Liver (tissue), 9 donors: Measurements from ENCODE around the gene RTP2. TPM values are rescaled to one million over a fixed set of nuclear protein-coding genes. Genes with fewer than 3 reads are reported as not detected.

Source experiments
- DNase-seq: peaks from one replicate; pipeline ENCODE4 v3.0.0-alpha.2; 2017; ENCODE audit warnings: low spot score
- H3K27ac ChIP-seq, 2 donors: one replicate each; pipeline ENCODE4 v1.7.0; 2013; ENCODE audit warnings: inconsistent platforms in 2 of 2, low read length in 2 of 2, control low read depth in 1 of 2, low read depth in 1 of 2, mild to moderate bottlenecking in 1 of 2
- H3K27me3 ChIP-seq, 4 donors: one replicate each; pipeline versions ENCODE4 v1.6.1 to v1.7.0; 2013; ENCODE audit warnings: low read length in 3 of 4, inconsistent platforms in 1 of 4, mild to moderate bottlenecking in 1 of 4, moderate library complexity in 1 of 4; ENCODE audit not compliant: control insufficient read depth in 4 of 4, insufficient read depth in 4 of 4
- H3K36me3 ChIP-seq, 4 donors: one replicate each; pipeline versions ENCODE4 v1.6.1 to v1.7.0; 2013; ENCODE audit warnings: low read length in 3 of 4, mild to moderate bottlenecking in 3 of 4, low read depth in 1 of 4, moderate library complexity in 1 of 4; ENCODE audit not compliant: control insufficient read depth in 4 of 4, insufficient read depth in 3 of 4
- H3K4me1 ChIP-seq, 4 donors: one replicate each; pipeline versions ENCODE4 v1.6.1 to v1.7.0; 2013; ENCODE audit warnings: low read length in 3 of 4, mild to moderate bottlenecking in 3 of 4, moderate library complexity in 1 of 4; ENCODE audit not compliant: control insufficient read depth in 4 of 4, insufficient read depth in 4 of 4
- H3K4me3 ChIP-seq, 3 donors: one replicate each; pipeline versions ENCODE4 v1.6.1 to v1.7.0; 2013; ENCODE audit warnings: low read length in 3 of 3, control low read depth in 1 of 3, low read depth in 1 of 3, mild to moderate bottlenecking in 1 of 3
- H3K9ac ChIP-seq, 2 donors: one replicate each; pipeline ENCODE4 v1.7.0; 2013; ENCODE audit warnings: low read length in 2 of 2, mild to moderate bottlenecking in 2 of 2, moderate library complexity in 2 of 2, control low read depth in 1 of 2, low read depth in 1 of 2
- H3K9me3 ChIP-seq, 4 donors: one replicate each; pipeline versions ENCODE4 v1.6.1 to v1.7.0; 2013; ENCODE audit warnings: low read length in 3 of 4; ENCODE audit not compliant: control insufficient read depth in 4 of 4
- EGR1 ChIP-seq, 2 donors: IDR thresholded peaks; 2 replicates each; pipeline ENCODE4 v1.6.1; 2016 to 2018; ENCODE audit warnings: antibody characterized with exemption in 2 of 2, low read depth in 2 of 2
- FOXA1 ChIP-seq: IDR thresholded peaks from 2 replicates; pipeline ENCODE4 v1.6.1; 2016; ENCODE audit warnings: antibody characterized with exemption
- FOXA2 ChIP-seq: IDR thresholded peaks from 2 replicates; pipeline ENCODE4 v1.6.1; 2016; ENCODE audit warnings: antibody characterized with exemption
- GABPA ChIP-seq, 2 donors: IDR thresholded peaks in 1 of 2; conservative IDR thresholded peaks in 1 of 2; 2 replicates each; pipeline ENCODE4 v1.6.1; 2016; ENCODE audit warnings: antibody characterized with exemption in 2 of 2, mild to moderate bottlenecking in 1 of 2, moderate library complexity in 1 of 2
- HNF4A ChIP-seq, 2 donors: conservative IDR thresholded peaks; 2 replicates each; pipeline ENCODE4 v1.6.1; 2016; ENCODE audit warnings: antibody characterized with exemption in 2 of 2, mild to moderate bottlenecking in 2 of 2
- HNF4G ChIP-seq: IDR thresholded peaks from 2 replicates; pipeline ENCODE4 v1.6.1; 2016; ENCODE audit warnings: antibody characterized with exemption
- JUND ChIP-seq, 2 donors: IDR thresholded peaks; 2 replicates each; pipeline ENCODE4 v1.6.1; 2016; ENCODE audit warnings: antibody characterized with exemption in 2 of 2
- MAX ChIP-seq: IDR thresholded peaks from 2 replicates; pipeline ENCODE4 v1.6.1; 2016; ENCODE audit warnings: antibody characterized with exemption
- NR2F2 ChIP-seq: IDR thresholded peaks from 2 replicates; pipeline ENCODE4 v1.6.1; 2016; ENCODE audit warnings: antibody characterized with exemption
- RAD21 ChIP-seq, 2 donors: IDR thresholded peaks; 2 replicates each; pipeline ENCODE4 v1.6.1; 2016; ENCODE audit warnings: antibody characterized with exemption in 2 of 2, mild to moderate bottlenecking in 2 of 2
- RXRA ChIP-seq, 2 donors: IDR thresholded peaks; 2 replicates each; pipeline ENCODE4 v1.6.1; 2017 to 2018; ENCODE audit warnings: antibody characterized with exemption in 2 of 2, mild to moderate bottlenecking in 1 of 2
- SP1 ChIP-seq: IDR thresholded peaks from 2 replicates; pipeline ENCODE4 v1.6.1; 2018; ENCODE audit warnings: antibody characterized with exemption, mild to moderate bottlenecking
- TAF1 ChIP-seq: conservative IDR thresholded peaks from 2 replicates; pipeline ENCODE4 v1.6.1; 2016; ENCODE audit warnings: antibody characterized with exemption, mild to moderate bottlenecking
- YY1 ChIP-seq: IDR thresholded peaks from 2 replicates; pipeline ENCODE4 v1.6.1; 2016; ENCODE audit warnings: antibody characterized with exemption, mild to moderate bottlenecking
- WGBS: extraction: QIAGEN DNeasy Blood & Tissue Kit; methylation state at CpG from one replicate; pipeline ENCODE4 v1.1.7; 2013; 5-methylcytosine and 5-hydroxymethylcytosine counted together
- polyA plus RNA-seq, 2 donors: library from polyadenylated mRNA; stranded (reverse) in 1 of 2; unstranded in 1 of 2; fragments of 200-250 nt in 1 of 2; fragments of >200 nt in 1 of 2; fragmentation: Nextera tagmentation in 1 of 2; extraction: Ambion mirVana in 1 of 2; gene quantifications; one replicate each; pipeline versions ENCODE4 v1.2.1 to v1.2.3, GENCODE V29; 2013 to 2015
- total RNA-seq, 2 donors: library from RNA; depleted of rRNA; stranded (reverse); fragments of >200 nt; gene quantifications; one replicate each; pipeline ENCODE4 v1.2.3, GENCODE V29; 2014
- TF ChIP-seq, protein P1 (sequence below): IDR thresholded peaks from 2 replicates; pipeline ENCODE4 v1.6.1; 2016; ENCODE audit warnings: antibody characterized with exemption, mild to moderate bottlenecking
- TF ChIP-seq, protein P2 (sequence below): IDR thresholded peaks from 2 replicates; pipeline ENCODE4 v1.6.1; 2016; ENCODE audit warnings: antibody characterized with exemption
- TF ChIP-seq, protein P3 (sequence below): fragments of 150-350 bp; IDR thresholded peaks from 2 replicates; pipeline ENCODE4 v1.5.1; 2017; ENCODE audit warnings: improper control_type of control experiment, low read depth, low read length; ENCODE audit not compliant: missing input control
- TF ChIP-seq, protein P4 (sequence below): IDR thresholded peaks from 2 replicates; pipeline ENCODE4 v1.6.1; 2016; ENCODE audit warnings: antibody characterized with exemption
- donor health status: healthy.
- donor health status: healthy.
- donor health status: healthy.
- donor health status: healthy.
- donor health status: healthy.

The RTP2 gene
- total and polyA plus RNA-seq, 4 donors = not detected

GRCh38 chr3:187729598-187729997 lies 27.2 kb upstream of the RTP2 start:
- H3K27ac ChIP-seq = no peak overlapping the region
- H3K4me3 ChIP-seq = no peak overlapping the region
- no peaks in the 10 kb centered on the region for H3K9me3 ChIP-seq
- 96% methylated on average over 12 of the region's 12 CpGs for WGBS
- H3K4me1 ChIP-seq = peaks cover 0 to 20% (median 13%) of the 10 kb centered on the region in 4 donors
- no peak for DNase-seq
- H3K9ac ChIP-seq = no peak overlapping the region
- TF ChIP-seq TAF1 (no peak), EGR1 (IDR thresholded peaks at IDR 0.05; ENCODE audit: low read depth in 2 of 2) (no peak), HNF4A (conservative IDR thresholded peaks at IDR 0.05) (no peak), FOXA1 (no peak), MAX (no peak), NR2F2 (no peak), RXRA (IDR thresholded peaks at IDR 0.05) (no peak), FOXA2 (no peak), YY1 (no peak), JUND (IDR thresholded peaks at IDR 0.05) (no peak), SP1 (no peak), RAD21 (IDR thresholded peaks at IDR 0.05) (no peak), GABPA (IDR thresholded peaks at IDR 0.05 in 1 of 2, conservative IDR thresholded peaks at IDR 0.05 in 1 of 2) (no peak), HNF4G (no peak)
- TF ChIP-seq, protein P1, sequence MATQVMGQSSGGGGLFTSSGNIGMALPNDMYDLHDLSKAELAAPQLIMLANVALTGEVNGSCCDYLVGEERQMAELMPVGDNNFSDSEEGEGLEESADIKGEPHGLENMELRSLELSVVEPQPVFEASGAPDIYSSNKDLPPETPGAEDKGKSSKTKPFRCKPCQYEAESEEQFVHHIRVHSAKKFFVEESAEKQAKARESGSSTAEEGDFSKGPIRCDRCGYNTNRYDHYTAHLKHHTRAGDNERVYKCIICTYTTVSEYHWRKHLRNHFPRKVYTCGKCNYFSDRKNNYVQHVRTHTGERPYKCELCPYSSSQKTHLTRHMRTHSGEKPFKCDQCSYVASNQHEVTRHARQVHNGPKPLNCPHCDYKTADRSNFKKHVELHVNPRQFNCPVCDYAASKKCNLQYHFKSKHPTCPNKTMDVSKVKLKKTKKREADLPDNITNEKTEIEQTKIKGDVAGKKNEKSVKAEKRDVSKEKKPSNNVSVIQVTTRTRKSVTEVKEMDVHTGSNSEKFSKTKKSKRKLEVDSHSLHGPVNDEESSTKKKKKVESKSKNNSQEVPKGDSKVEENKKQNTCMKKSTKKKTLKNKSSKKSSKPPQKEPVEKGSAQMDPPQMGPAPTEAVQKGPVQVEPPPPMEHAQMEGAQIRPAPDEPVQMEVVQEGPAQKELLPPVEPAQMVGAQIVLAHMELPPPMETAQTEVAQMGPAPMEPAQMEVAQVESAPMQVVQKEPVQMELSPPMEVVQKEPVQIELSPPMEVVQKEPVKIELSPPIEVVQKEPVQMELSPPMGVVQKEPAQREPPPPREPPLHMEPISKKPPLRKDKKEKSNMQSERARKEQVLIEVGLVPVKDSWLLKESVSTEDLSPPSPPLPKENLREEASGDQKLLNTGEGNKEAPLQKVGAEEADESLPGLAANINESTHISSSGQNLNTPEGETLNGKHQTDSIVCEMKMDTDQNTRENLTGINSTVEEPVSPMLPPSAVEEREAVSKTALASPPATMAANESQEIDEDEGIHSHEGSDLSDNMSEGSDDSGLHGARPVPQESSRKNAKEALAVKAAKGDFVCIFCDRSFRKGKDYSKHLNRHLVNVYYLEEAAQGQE = no peak
- TF ChIP-seq, protein P2, sequence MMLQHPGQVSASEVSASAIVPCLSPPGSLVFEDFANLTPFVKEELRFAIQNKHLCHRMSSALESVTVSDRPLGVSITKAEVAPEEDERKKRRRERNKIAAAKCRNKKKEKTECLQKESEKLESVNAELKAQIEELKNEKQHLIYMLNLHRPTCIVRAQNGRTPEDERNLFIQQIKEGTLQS = no peak
- TF ChIP-seq, protein P3, sequence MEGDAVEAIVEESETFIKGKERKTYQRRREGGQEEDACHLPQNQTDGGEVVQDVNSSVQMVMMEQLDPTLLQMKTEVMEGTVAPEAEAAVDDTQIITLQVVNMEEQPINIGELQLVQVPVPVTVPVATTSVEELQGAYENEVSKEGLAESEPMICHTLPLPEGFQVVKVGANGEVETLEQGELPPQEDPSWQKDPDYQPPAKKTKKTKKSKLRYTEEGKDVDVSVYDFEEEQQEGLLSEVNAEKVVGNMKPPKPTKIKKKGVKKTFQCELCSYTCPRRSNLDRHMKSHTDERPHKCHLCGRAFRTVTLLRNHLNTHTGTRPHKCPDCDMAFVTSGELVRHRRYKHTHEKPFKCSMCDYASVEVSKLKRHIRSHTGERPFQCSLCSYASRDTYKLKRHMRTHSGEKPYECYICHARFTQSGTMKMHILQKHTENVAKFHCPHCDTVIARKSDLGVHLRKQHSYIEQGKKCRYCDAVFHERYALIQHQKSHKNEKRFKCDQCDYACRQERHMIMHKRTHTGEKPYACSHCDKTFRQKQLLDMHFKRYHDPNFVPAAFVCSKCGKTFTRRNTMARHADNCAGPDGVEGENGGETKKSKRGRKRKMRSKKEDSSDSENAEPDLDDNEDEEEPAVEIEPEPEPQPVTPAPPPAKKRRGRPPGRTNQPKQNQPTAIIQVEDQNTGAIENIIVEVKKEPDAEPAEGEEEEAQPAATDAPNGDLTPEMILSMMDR = no peak
- TF ChIP-seq, protein P4, sequence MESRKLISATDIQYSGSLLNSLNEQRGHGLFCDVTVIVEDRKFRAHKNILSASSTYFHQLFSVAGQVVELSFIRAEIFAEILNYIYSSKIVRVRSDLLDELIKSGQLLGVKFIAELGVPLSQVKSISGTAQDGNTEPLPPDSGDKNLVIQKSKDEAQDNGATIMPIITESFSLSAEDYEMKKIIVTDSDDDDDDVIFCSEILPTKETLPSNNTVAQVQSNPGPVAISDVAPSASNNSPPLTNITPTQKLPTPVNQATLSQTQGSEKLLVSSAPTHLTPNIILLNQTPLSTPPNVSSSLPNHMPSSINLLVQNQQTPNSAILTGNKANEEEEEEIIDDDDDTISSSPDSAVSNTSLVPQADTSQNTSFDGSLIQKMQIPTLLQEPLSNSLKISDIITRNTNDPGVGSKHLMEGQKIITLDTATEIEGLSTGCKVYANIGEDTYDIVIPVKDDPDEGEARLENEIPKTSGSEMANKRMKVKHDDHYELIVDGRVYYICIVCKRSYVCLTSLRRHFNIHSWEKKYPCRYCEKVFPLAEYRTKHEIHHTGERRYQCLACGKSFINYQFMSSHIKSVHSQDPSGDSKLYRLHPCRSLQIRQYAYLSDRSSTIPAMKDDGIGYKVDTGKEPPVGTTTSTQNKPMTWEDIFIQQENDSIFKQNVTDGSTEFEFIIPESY = no peak
- H3K36me3 ChIP-seq = peaks cover 16 to 96% (median 90%) of the 10 kb centered on the region in 4 donors
- H3K27me3 ChIP-seq = no peaks in the 10 kb centered on the region
